ENCODE results near the gene SLC27A3.
A peak's percentile ranks its signal among the peaks of the same experiment; 100 is the strongest.

Gene SLC27A3

GRCh38 chr1:153774780-153775457 lies at the start of gene SLC27A3:
Gene SLC27A3 (plus strand): TSS chr1:153775407. CDS start chr1:153775498, 91 bp downstream.
- DNase-seq (ENCODE audit: low read depth in 3 of 3, low spot score in 1 of 3), result no peak

GRCh38 chr1:153727463-153728304 lies 47.5 kb upstream of the SLC27A3 start, which contains the start of gene INTS3:
Gene INTS3 (plus strand): TSS chr1:153728050. CDS start chr1:153728635, 585 bp downstream.
- DNase-seq (ENCODE audit: low read depth in 3 of 3, low spot score in 1 of 3), result peak; percentile 94 to 99 (median 98)

GRCh38 chr1:153728305-153729066 lies 46.7 kb upstream of the SLC27A3 start:
- peak in 2 of 3 donors; percentile 5 to 28 for DNase-seq (ENCODE audit: low read depth in 3 of 3, low spot score in 1 of 3)

GRCh38 chr1:153730468-153730988 lies 44.7 kb upstream of the SLC27A3 start:
- no peak for DNase-seq (ENCODE audit: low read depth in 3 of 3, low spot score in 1 of 3)

GRCh38 chr1:153733970-153734369 lies 41.2 kb upstream of the SLC27A3 start:
- DNase-seq (ENCODE audit: low read depth in 3 of 3, low spot score in 1 of 3), result no peak

GRCh38 chr1:153734396-153735089 lies 40.7 kb upstream of the SLC27A3 start:
- DNase-seq (ENCODE audit: low read depth in 3 of 3, low spot score in 1 of 3), result no peak

GRCh38 chr1:153735090-153735420 lies 40.2 kb upstream of the SLC27A3 start:
- no peak for DNase-seq (ENCODE audit: low read depth in 3 of 3, low spot score in 1 of 3)

GRCh38 chr1:153741986-153742385 lies 33.2 kb upstream of the SLC27A3 start:
- DNase-seq (ENCODE audit: low read depth in 3 of 3, low spot score in 1 of 3), result no peak

- no peak for DNase-seq (ENCODE audit: low read depth in 3 of 3, low spot score in 1 of 3)
Observed at GRCh38 chr1:153742411-153743142, 32.6 kb upstream of the SLC27A3 start.

- DNase-seq (ENCODE audit: low read depth in 3 of 3, low spot score in 1 of 3), result no peak
Observed at GRCh38 chr1:153745417-153745816, 29.8 kb upstream of the SLC27A3 start.

GRCh38 chr1:153746174-153746573 lies 29.0 kb upstream of the SLC27A3 start:
- DNase-seq (ENCODE audit: low read depth in 3 of 3, low spot score in 1 of 3), result no peak

- DNase-seq (ENCODE audit: low read depth in 3 of 3, low spot score in 1 of 3), result no peak
Observed at GRCh38 chr1:153748903-153749302, 26.3 kb upstream of the SLC27A3 start.

GRCh38 chr1:153749408-153750005 lies 25.7 kb upstream of the SLC27A3 start:
- DNase-seq (ENCODE audit: low read depth in 3 of 3, low spot score in 1 of 3), result peak; percentile 52 to 67 (median 65)

GRCh38 chr1:153750026-153750995 lies 24.9 kb upstream of the SLC27A3 start:
- DNase-seq (ENCODE audit: low read depth in 3 of 3, low spot score in 1 of 3), result no peak

GRCh38 chr1:153752072-153752471 lies 23.1 kb upstream of the SLC27A3 start:
- DNase-seq (ENCODE audit: low read depth in 3 of 3, low spot score in 1 of 3), result no peak

- DNase-seq (ENCODE audit: low read depth in 3 of 3, low spot score in 1 of 3), result no peak
Observed at GRCh38 chr1:153752571-153753195, 22.5 kb upstream of the SLC27A3 start.

GRCh38 chr1:153754266-153754665 lies 20.9 kb upstream of the SLC27A3 start:
- no peak for DNase-seq (ENCODE audit: low read depth in 3 of 3, low spot score in 1 of 3)

GRCh38 chr1:153760440-153760839 lies 14.8 kb upstream of the SLC27A3 start:
- no peak for DNase-seq (ENCODE audit: low read depth in 3 of 3, low spot score in 1 of 3)

Measured in stimulated activated CD4-positive, alpha-beta T cell treated with anti-CD3 and anti-CD28 coated beads, TNF-alpha, amount 100 ng/mL, for 1 hour (primary cell).